HG03060 (cell line): Measurements from ENCODE around the gene LRIF1.
A peak's percentile ranks its signal among the peaks of the same experiment; 100 is the strongest.
"Not testable (repeated sequence)": the region's sequence is repeated elsewhere in the genome, so short reads cannot be mapped to it uniquely, and the experiment has no call there.

Source experiments
- ATAC-seq: cut with Tn5 transposase; IDR thresholded peaks from one replicate; pipeline ENCODE4 v1.9.1; 2021; ENCODE audit warnings: low read depth, moderate number of reproducible peaks; ENCODE audit not compliant: unreplicated experiment

Gene LRIF1

GRCh38 chr1:110963691-110964454, at the start of gene LRIF1:
LRIF1 (minus strand) TSS chr1:110963922; CDS start chr1:110963688, 234 bp downstream.
- peak; percentile 94 for ATAC-seq

GRCh38 chr1:111008031-111008430, 44.3 kb upstream of the LRIF1 start:
- no peak for ATAC-seq

- no peak for ATAC-seq
These were observed 42.8 kb upstream of the LRIF1 start for GRCh38 chr1:111006556-111006955.

- ATAC-seq: not testable (repeated sequence)
These were observed 35.9 kb upstream of the LRIF1 start for GRCh38 chr1:110999607-111000006.

- not testable (repeated sequence) for ATAC-seq
These were observed 28.6 kb upstream of the LRIF1 start for GRCh38 chr1:110992329-110992728.

- ATAC-seq: not testable (repeated sequence)
These were observed 27.6 kb upstream of the LRIF1 start for GRCh38 chr1:110991295-110991694.

GRCh38 chr1:110990541-110990940, 26.8 kb upstream of the LRIF1 start:
- ATAC-seq: no peak

GRCh38 chr1:110986407-110986891, 22.7 kb upstream of the LRIF1 start:
- ATAC-seq: no peak

- ATAC-seq: no peak
These were observed 18.6 kb upstream of the LRIF1 start for GRCh38 chr1:110982320-110982719.

- no peak for ATAC-seq
These were observed 15.4 kb upstream of the LRIF1 start for GRCh38 chr1:110979154-110979553.

- ATAC-seq: no peak
These were observed 12.4 kb upstream of the LRIF1 start for GRCh38 chr1:110976089-110976488.

GRCh38 chr1:110975265-110975664, 11.5 kb upstream of the LRIF1 start:
- no peak for ATAC-seq

- ATAC-seq: no peak
These were observed 3.5 kb upstream of the LRIF1 start for GRCh38 chr1:110967256-110967655.

- no peak for ATAC-seq
These were observed 757 bp upstream of the LRIF1 start for GRCh38 chr1:110964455-110964903.

- ATAC-seq: peak; percentile 24
These were observed 631 bp downstream of the LRIF1 start for GRCh38 chr1:110962892-110963690.

GRCh38 chr1:110961902-110962301, 1.8 kb downstream of the LRIF1 start:
- no peak for ATAC-seq

GRCh38 chr1:110960777-110961420, 2.8 kb downstream of the LRIF1 start:
- no peak for ATAC-seq

GRCh38 chr1:110957798-110958197, 5.9 kb downstream of the LRIF1 start:
- no peak for ATAC-seq

- no peak for ATAC-seq
These were observed 7.1 kb downstream of the LRIF1 start for GRCh38 chr1:110956586-110956985.

- ATAC-seq: no peak
These were observed 10.7 kb downstream of the LRIF1 start for GRCh38 chr1:110953031-110953430.

- ATAC-seq: no peak
These were observed 11.7 kb downstream of the LRIF1 start for GRCh38 chr1:110952031-110952430.
